ENCODE measurements around the gene ITGB8. TPM values are rescaled to one million over a fixed set of nuclear protein-coding genes. Genes with fewer than 3 reads are reported as not detected.

The ITGB8 gene
- not detected for polyA plus RNA-seq

DNA sequence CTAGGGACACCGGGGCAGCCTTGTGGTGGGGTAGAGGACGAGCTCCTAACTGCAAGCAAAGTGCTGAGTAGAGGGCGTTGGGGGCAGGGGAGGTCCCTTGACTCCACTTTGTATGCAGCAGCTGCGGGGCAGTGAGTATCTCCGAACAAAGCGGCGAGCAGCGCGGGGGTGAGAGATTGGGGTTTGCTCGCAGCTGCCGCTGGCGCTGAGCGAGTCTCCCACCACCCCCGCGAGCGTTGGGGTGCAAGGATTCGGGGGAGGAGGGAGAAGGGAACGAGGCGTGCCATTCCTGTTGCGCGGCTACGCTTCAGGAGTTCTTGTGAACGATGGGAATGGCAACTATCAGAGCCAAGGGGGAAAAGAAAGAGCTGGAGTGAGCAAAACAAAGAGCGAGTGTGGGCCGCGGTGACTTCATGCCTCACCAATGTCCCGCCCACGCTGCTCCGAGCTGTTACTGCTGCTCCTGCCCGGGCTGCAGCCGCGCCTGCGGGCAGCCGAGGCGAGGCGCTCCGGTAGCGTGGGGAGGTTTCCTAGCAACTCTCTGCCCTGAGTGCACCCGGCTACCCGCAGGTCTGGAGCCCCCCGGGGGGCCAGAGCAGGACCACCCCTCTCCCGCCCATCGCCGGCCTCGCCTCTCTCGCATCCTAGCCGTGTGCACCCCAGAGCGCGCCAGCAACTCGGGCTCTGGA is at the start of gene ITGB8:
Gene ITGB8, plus strand, starts transcription at position 662 of the 689 bp plus-strand sequence. CDS start 907 bp downstream, outside the sequence.
- peaks cover 6% of the 10 kb centered on the region for H3K27me3 Mint-ChIP-seq
- peak within 1 kb of the TSS; percentile 51 to 96 (median 84) for H3K27ac Mint-ChIP-seq
- H3K36me3 Mint-ChIP-seq = no peaks in the 10 kb centered on the region
- peak within 1 kb of the TSS; percentile 87 to 98 (median 96) for H3K4me3 Mint-ChIP-seq
- no peaks in the 10 kb centered on the region for H3K9me3 Mint-ChIP-seq
- H3K4me1 Mint-ChIP-seq = peaks cover 9 to 15% (median 13%) of the 10 kb centered on the region in 3 donors

GRCh38 chr7:20282959-20283358 is 47.7 kb upstream of the ITGB8 start:
- Mint-ChIP-seq H3K36me3 (no peaks in the 10 kb centered on the region), H3K27me3 (no peaks in the 10 kb centered on the region), H3K27ac (no peak overlapping the region), H3K9me3 (no peaks in the 10 kb centered on the region), H3K4me3 (peak overlapping the region in 1 of 4 donors; percentile 9), H3K4me1 (peaks cover 0 to 3% (median 3%) of the 10 kb centered on the region in 3 donors)

DNA sequence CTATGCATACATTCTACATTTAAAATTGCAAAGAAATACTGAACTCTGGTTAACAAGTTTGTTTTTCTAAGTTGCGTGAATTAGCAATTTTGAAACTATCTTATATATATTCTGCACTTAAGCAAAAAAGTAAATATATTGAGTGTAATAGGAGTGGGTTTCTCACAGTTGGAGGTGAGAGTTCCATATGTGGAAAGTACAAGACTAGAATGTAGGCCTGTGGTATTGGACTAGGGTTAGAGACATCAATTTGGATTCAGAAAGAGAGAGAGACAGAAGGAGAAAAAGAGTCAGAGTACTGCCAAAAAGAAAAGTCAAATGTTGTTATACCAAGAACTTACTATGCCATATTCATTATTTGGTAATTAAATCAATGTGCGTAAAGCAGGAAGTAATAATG is 47.3 kb upstream of the ITGB8 start:
- H3K27me3 Mint-ChIP-seq = no peaks in the 10 kb centered on the region
- H3K9me3 Mint-ChIP-seq = no peaks in the 10 kb centered on the region
- no peak overlapping the region for H3K4me3 Mint-ChIP-seq
- H3K4me1 Mint-ChIP-seq = peaks cover 0 to 3% (median 3%) of the 10 kb centered on the region in 3 donors
- peak overlapping the region in 2 of 3 donors; percentile 3 to 18 for H3K27ac Mint-ChIP-seq
- no peaks in the 10 kb centered on the region for H3K36me3 Mint-ChIP-seq

DNA sequence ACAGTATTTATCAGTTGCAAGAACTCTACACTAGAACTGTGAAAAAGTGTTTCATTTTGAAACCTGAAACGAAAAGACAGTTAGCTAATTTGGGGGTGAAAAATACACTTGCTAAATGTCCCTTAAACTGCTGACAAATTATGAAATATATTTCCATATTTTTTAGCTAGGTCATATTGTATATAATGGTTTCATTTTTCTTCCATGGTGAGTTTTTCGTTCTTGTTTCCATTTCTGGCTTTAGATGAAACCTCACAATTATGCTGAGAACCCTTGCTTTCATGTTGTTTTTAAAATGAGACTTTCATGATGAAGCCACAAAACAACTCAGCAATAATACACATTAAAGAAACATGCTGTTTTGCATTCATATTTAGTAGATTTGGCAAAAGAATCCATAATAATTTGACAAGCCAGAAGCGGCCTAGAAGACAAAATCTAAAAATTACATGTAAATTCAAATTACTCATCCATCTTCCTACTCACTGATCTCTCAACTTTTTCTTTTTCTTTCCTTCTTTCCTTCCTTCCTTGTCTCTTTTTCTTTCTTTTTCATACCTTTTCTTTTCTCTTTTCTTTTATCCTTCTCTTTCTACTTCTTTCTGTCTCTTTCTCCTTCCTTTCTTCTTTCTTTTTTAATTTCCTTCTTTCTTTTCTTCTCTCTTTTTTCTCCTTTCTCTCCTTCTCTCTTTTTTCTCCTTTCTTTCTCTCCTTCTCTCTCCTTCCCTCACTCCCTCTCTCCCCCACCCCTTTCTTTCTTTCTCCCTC is 46.5 kb upstream of the ITGB8 start:
- H3K4me1 Mint-ChIP-seq = peaks cover 0 to 3% (median 3%) of the 10 kb centered on the region in 3 donors
- H3K27me3 Mint-ChIP-seq = no peaks in the 10 kb centered on the region
- H3K9me3 Mint-ChIP-seq = peaks cover 0 to 3% (median 0%) of the 10 kb centered on the region in 3 donors
- H3K27ac Mint-ChIP-seq = no peak overlapping the region
- H3K4me3 Mint-ChIP-seq = peak overlapping the region in 2 of 4 donors; percentile 4 to 7
- no peaks in the 10 kb centered on the region for H3K36me3 Mint-ChIP-seq

GRCh38 chr7:20284771-20285143 is 45.9 kb upstream of the ITGB8 start:
- H3K9me3 Mint-ChIP-seq = peaks cover 0 to 3% (median 0%) of the 10 kb centered on the region in 3 donors
- H3K4me1 Mint-ChIP-seq = peaks cover 0 to 3% (median 3%) of the 10 kb centered on the region in 3 donors
- H3K27ac Mint-ChIP-seq = no peak overlapping the region
- H3K27me3 Mint-ChIP-seq = no peaks in the 10 kb centered on the region
- no peaks in the 10 kb centered on the region for H3K36me3 Mint-ChIP-seq
- peak overlapping the region in 1 of 4 donors; percentile 4 for H3K4me3 Mint-ChIP-seq

DNA sequence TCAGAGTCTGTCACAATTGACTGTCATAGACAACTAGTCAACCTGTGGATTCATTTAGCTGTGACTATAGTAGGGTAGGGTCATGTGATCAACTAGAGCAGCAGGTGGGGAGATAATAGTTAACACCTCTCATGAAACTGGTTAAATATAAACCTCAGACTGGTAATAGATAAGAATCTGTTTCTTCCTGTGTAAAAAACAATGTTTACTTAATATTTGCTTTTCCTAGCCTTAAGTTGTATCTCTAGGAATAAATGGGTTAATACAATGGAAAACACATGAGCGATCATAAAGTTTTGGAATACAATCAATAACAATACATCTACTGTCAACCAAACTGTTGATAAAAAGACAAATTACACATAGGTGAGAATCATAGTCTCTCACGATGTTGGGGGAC is 43.4 kb upstream of the ITGB8 start:
- Mint-ChIP-seq H3K36me3 (no peaks in the 10 kb centered on the region), H3K27me3 (no peaks in the 10 kb centered on the region), H3K9me3 (peaks cover 0 to 3% (median 0%) of the 10 kb centered on the region in 3 donors), H3K4me3 (peak overlapping the region in 1 of 4 donors; percentile 10), H3K4me1 (peaks cover 0 to 10% (median 9%) of the 10 kb centered on the region in 3 donors), H3K27ac (no peak overlapping the region)

GRCh38 chr7:20288036-20288435 is 42.7 kb upstream of the ITGB8 start:
- H3K4me1 Mint-ChIP-seq = peaks cover 0 to 10% (median 9%) of the 10 kb centered on the region in 3 donors
- H3K4me3 Mint-ChIP-seq = no peak overlapping the region
- H3K9me3 Mint-ChIP-seq = peaks cover 0 to 3% (median 0%) of the 10 kb centered on the region in 3 donors
- no peaks in the 10 kb centered on the region for H3K27me3 Mint-ChIP-seq
- no peak overlapping the region for H3K27ac Mint-ChIP-seq
- no peaks in the 10 kb centered on the region for H3K36me3 Mint-ChIP-seq

DNA sequence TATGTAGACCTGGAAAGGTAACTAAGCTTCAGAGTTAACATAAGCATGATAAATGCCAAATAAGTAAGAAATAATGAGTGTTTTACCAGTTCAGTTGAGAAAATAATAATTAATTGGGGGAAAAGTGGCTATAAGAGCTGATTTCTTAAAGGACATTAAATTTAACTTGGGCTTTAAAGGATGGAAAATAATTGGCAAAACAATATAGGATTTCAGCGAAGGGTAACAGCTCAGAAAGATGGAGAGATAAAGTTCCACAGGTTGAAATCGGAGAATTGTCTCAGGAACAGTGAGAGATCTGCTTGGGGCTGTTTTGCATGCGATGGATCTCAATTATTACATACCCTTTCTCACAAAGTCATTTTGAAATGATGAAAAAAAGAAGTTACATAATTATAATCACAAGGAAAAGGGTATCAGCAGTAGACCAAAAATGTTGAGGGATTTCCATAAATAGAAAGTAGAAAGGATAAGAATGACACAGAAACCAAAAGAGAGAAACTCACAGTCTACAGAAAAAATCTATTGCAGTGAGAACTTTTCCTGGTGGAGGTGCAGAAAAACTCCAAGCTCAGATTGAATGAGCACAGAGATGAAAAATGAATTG is 40.1 kb upstream of the ITGB8 start:
- no peak overlapping the region for H3K27ac Mint-ChIP-seq
- no peaks in the 10 kb centered on the region for H3K27me3 Mint-ChIP-seq
- peaks cover 0 to 7% (median 6%) of the 10 kb centered on the region in 3 donors for H3K4me1 Mint-ChIP-seq
- H3K4me3 Mint-ChIP-seq = no peak overlapping the region
- H3K9me3 Mint-ChIP-seq = peaks cover 0 to 9% (median 3%) of the 10 kb centered on the region in 3 donors
- no peaks in the 10 kb centered on the region for H3K36me3 Mint-ChIP-seq

DNA sequence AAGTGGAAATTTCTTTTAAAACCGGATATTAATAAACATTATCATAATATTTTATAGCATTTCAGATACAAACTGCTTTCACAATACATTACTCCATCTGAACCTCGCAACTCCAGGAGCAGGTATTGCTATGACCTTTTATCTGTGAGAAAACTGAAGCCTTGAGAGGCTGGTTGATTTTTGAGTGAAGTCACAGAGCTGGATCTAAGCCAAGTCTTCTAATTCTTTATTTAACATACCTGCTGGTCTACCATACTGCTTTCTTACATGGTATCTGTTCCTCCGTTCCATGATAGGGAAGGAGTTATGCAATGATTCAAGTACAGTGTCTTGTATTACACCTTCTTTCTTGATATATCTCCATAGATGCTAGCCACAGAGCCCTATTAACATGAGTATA is 37.4 kb upstream of the ITGB8 start:
- Mint-ChIP-seq H3K27me3 (no peaks in the 10 kb centered on the region), H3K36me3 (no peaks in the 10 kb centered on the region), H3K4me1 (peaks cover 0 to 7% (median 6%) of the 10 kb centered on the region in 3 donors), H3K27ac (no peak overlapping the region), H3K4me3 (no peak overlapping the region), H3K9me3 (peaks cover 0 to 10% (median 3%) of the 10 kb centered on the region in 3 donors)

DNA sequence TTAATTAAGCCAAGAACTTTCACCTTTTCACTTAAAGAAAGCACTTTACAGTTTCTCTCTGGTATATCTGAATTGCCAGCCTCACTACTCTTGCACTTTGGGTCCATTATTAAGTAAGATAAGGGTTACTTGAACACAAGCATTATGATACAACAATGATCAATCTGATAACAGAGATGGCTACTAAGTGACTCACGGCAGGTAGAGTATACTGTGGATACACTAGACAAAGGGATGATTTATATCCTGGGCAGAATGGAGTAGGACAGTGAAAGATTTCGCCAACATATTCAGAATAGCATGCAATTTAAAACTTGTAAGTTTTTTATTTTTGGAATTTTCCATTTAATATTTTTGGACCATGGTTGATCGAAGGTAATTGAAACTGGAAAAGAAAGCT is 34.3 kb upstream of the ITGB8 start:
- no peaks in the 10 kb centered on the region for H3K27me3 Mint-ChIP-seq

GRCh38 chr7:20296901-20297300 is 33.8 kb upstream of the ITGB8 start:
- Mint-ChIP-seq H3K36me3 (no peaks in the 10 kb centered on the region), H3K27ac (no peak overlapping the region)

More for the DNA sequence above, 34.3 kb upstream of the ITGB8 start:
- H3K36me3 Mint-ChIP-seq = no peaks in the 10 kb centered on the region
- no peak overlapping the region for H3K27ac Mint-ChIP-seq
- H3K4me3 Mint-ChIP-seq = no peak overlapping the region
- peaks cover 0 to 14% (median 11%) of the 10 kb centered on the region in 3 donors for H3K4me1 Mint-ChIP-seq
- H3K9me3 Mint-ChIP-seq = peaks cover 0 to 10% (median 0%) of the 10 kb centered on the region in 3 donors

DNA sequence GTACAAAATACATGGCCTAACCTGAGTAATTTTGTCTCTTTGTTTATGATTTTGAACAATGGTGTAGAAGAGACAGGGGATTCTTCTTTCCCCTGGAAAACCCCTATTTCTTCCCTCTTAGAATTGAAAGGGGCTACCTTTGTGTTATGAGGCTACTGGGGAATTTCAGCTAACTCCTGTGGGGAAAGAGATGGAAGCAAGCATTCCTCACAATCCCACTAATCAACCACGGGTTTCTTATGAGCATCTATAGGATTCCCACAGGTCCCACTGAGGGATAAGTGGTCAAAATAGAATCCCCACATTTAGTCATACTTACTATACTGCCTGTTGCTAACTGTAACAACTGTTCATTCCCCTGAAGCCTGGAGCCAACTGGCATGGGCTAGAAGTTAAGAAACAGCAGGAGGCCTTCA is 32.2 kb upstream of the ITGB8 start:
- H3K4me1 Mint-ChIP-seq = peaks cover 0 to 14% (median 11%) of the 10 kb centered on the region in 3 donors
- no peak overlapping the region for H3K4me3 Mint-ChIP-seq
- peaks cover 0 to 10% (median 0%) of the 10 kb centered on the region in 3 donors for H3K9me3 Mint-ChIP-seq
- no peaks in the 10 kb centered on the region for H3K36me3 Mint-ChIP-seq
- no peaks in the 10 kb centered on the region for H3K27me3 Mint-ChIP-seq
- H3K27ac Mint-ChIP-seq = no peak overlapping the region

More at GRCh38 chr7:20296901-20297300, 33.8 kb upstream of the ITGB8 start:
- Mint-ChIP-seq H3K27me3 (no peaks in the 10 kb centered on the region), H3K4me1 (peaks cover 0 to 14% (median 11%) of the 10 kb centered on the region in 3 donors), H3K4me3 (no peak overlapping the region), H3K9me3 (peaks cover 0 to 10% (median 0%) of the 10 kb centered on the region in 3 donors)

DNA sequence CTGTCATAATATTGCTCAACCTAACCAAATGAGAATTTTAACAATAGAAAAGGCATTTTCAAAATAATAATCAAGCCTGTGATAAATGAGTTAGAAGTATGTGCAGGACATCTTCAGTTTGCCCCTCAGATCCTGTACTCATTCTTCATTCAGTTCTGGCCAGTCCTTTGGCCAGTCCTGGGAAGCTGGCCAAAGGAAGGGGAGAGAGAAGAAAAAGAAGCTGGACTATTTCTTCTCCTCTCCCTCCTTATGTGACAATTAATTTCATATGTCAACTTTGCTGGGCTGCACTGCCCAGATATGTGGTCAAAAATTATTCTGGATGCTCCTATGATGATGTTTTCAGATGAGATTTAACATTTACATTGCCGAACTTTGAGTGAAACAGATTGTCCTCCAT is 31.6 kb upstream of the ITGB8 start:
- H3K27ac Mint-ChIP-seq = peak overlapping the region in 1 of 3 donors; percentile 42
- peaks cover under 1 to 14% (median 12%) of the 10 kb centered on the region in 3 donors for H3K4me1 Mint-ChIP-seq
- H3K9me3 Mint-ChIP-seq = peaks cover 0 to 10% (median 0%) of the 10 kb centered on the region in 3 donors
- no peaks in the 10 kb centered on the region for H3K27me3 Mint-ChIP-seq
- no peaks in the 10 kb centered on the region for H3K36me3 Mint-ChIP-seq
- peak overlapping the region in 1 of 4 donors; percentile 17 for H3K4me3 Mint-ChIP-seq

- Mint-ChIP-seq H3K4me3 (peak overlapping the region in 2 of 4 donors; percentile 17 to 55), H3K4me1 (peaks cover 7 to 14% (median 12%) of the 10 kb centered on the region in 3 donors), H3K36me3 (no peaks in the 10 kb centered on the region), H3K27me3 (no peaks in the 10 kb centered on the region), H3K9me3 (peaks cover 0 to 9% (median 0%) of the 10 kb centered on the region in 3 donors), H3K27ac (no peak overlapping the region)
Observed at GRCh38 chr7:20299647-20300312, 30.9 kb upstream of the ITGB8 start.

All from IgD-negative memory B cell (primary cell).